Activated CD8-positive, alpha-beta memory T cell treated with anti-CD3 and anti-CD28 coated beads, Interleukin-2, amount 10 ng/mL, durations not matched to agents 7 days and 5 days (primary cell): ENCODE results near the gene DIO3. TPM values are rescaled to one million over a fixed set of nuclear protein-coding genes. Genes with fewer than 3 reads are reported as not detected.

Experiments
- ATAC-seq: fragments of 150-1000 bp; cut with Tn5 transposase; one replicate; pipeline ENCODE4 v1.10.0; 2021; ENCODE audit warnings: moderate library complexity
- CTCF ChIA-PET: fragments of 350-600 bp; sonication (Branson Sonifier 250); formaldehyde crosslinking; loops from one replicate; lab custom pipeline; 2021; ENCODE audit warnings: antibody characterized with exemption; lab: Charles Lee
- DNase-seq: peaks from one replicate; pipeline ENCODE4 v3.0.0-alpha.2; 2020
- H3K27ac Mint-ChIP-seq: one replicate; pipeline ENCODE4 v1.8.0; 2021; ENCODE audit warnings: mild to moderate bottlenecking, mixed read lengths
- H3K27me3 Mint-ChIP-seq: one replicate; pipeline ENCODE4 v1.8.0; 2021; ENCODE audit warnings: mixed read lengths
- H3K36me3 Mint-ChIP-seq: one replicate; pipeline ENCODE4 v1.8.0; 2021; ENCODE audit warnings: mild to moderate bottlenecking, mixed read lengths
- H3K4me1 Mint-ChIP-seq: one replicate; pipeline ENCODE4 v1.8.0; 2021; ENCODE audit warnings: mixed read lengths
- H3K4me3 Mint-ChIP-seq: one replicate; pipeline ENCODE4 v1.8.0; 2021; ENCODE audit warnings: mild to moderate bottlenecking, moderate library complexity, mixed read lengths
- H3K9me3 Mint-ChIP-seq: one replicate; pipeline ENCODE4 v1.8.0; 2022; ENCODE audit warnings: low read depth, mixed read lengths
- total RNA-seq, 2 experiments: library from RNA; stranded (reverse); gene quantifications; one replicate each; pipeline ENCODE4 v1.2.3, GENCODE V29; 2021

Gene DIO3
- total RNA-seq, 2 experiments from 2014 or later = not detected

GRCh38 chr14:101585211-101585610 lies 23.9 kb downstream of the DIO3 start:
- no peaks in the 10 kb centered on the region for H3K4me1 Mint-ChIP-seq
- no peak overlapping the region for H3K27ac Mint-ChIP-seq
- peaks cover 3% of the 10 kb centered on the region for H3K27me3 Mint-ChIP-seq
- H3K36me3 Mint-ChIP-seq = no peaks in the 10 kb centered on the region
- ATAC-seq = no peak
- no peaks in the 10 kb centered on the region for H3K9me3 Mint-ChIP-seq
- H3K4me3 Mint-ChIP-seq = no peak overlapping the region
- DNase-seq = no peak
- CTCF ChIA-PET = no interaction called here

- DNase-seq = no peak
- no peaks in the 10 kb centered on the region for H3K9me3 Mint-ChIP-seq
- no peaks in the 10 kb centered on the region for H3K27me3 Mint-ChIP-seq
- H3K27ac Mint-ChIP-seq = no peak overlapping the region
- H3K4me3 Mint-ChIP-seq = no peak overlapping the region
- CTCF ChIA-PET = no interaction called here
- H3K4me1 Mint-ChIP-seq = no peaks in the 10 kb centered on the region
- no peaks in the 10 kb centered on the region for H3K36me3 Mint-ChIP-seq
- no peak for ATAC-seq
Observed at GRCh38 chr14:101586531-101587430, 25.5 kb downstream of the DIO3 start.

GRCh38 chr14:101587441-101587911 lies 26.2 kb downstream of the DIO3 start:
- no peak overlapping the region for H3K4me3 Mint-ChIP-seq
- CTCF ChIA-PET = no interaction called here
- no peaks in the 10 kb centered on the region for H3K4me1 Mint-ChIP-seq
- no peak for ATAC-seq
- H3K36me3 Mint-ChIP-seq = no peaks in the 10 kb centered on the region
- no peaks in the 10 kb centered on the region for H3K9me3 Mint-ChIP-seq
- H3K27me3 Mint-ChIP-seq = no peaks in the 10 kb centered on the region
- no peak overlapping the region for H3K27ac Mint-ChIP-seq
- DNase-seq = no peak

GRCh38 chr14:101588286-101588975 lies 27.1 kb downstream of the DIO3 start:
- Mint-ChIP-seq H3K9me3 (no peaks in the 10 kb centered on the region), H3K27ac (no peak overlapping the region), H3K4me3 (no peak overlapping the region), H3K27me3 (no peaks in the 10 kb centered on the region), H3K4me1 (peaks cover 3% of the 10 kb centered on the region), H3K36me3 (no peaks in the 10 kb centered on the region)
- CTCF ChIA-PET = no interaction called here
- ATAC-seq (no peak), DNase-seq (no peak)

- no peaks in the 10 kb centered on the region for H3K9me3 Mint-ChIP-seq
- H3K4me3 Mint-ChIP-seq = no peak overlapping the region
- H3K27me3 Mint-ChIP-seq = no peaks in the 10 kb centered on the region
- H3K27ac Mint-ChIP-seq = no peak overlapping the region
- H3K4me1 Mint-ChIP-seq = peaks cover 7% of the 10 kb centered on the region
- H3K36me3 Mint-ChIP-seq = no peaks in the 10 kb centered on the region
- ATAC-seq = no peak
- CTCF ChIA-PET = no interaction called here
- no peak for DNase-seq
Observed at GRCh38 chr14:101588990-101589389, 27.7 kb downstream of the DIO3 start.

GRCh38 chr14:101589486-101590015 lies 28.3 kb downstream of the DIO3 start:
- Mint-ChIP-seq H3K27ac (no peak overlapping the region), H3K36me3 (peaks cover 4% of the 10 kb centered on the region), H3K4me3 (no peak overlapping the region), H3K9me3 (no peaks in the 10 kb centered on the region), H3K4me1 (peaks cover 11% of the 10 kb centered on the region), H3K27me3 (no peaks in the 10 kb centered on the region)
- no peak for DNase-seq
- no peak for ATAC-seq
- CTCF ChIA-PET = no interaction called here

- peaks cover 12% of the 10 kb centered on the region for H3K4me1 Mint-ChIP-seq
- H3K9me3 Mint-ChIP-seq = no peaks in the 10 kb centered on the region
- peaks cover 5% of the 10 kb centered on the region for H3K36me3 Mint-ChIP-seq
- H3K27me3 Mint-ChIP-seq = no peaks in the 10 kb centered on the region
- no peak overlapping the region for H3K27ac Mint-ChIP-seq
- CTCF ChIA-PET = no interaction called here
- H3K4me3 Mint-ChIP-seq = no peak overlapping the region
- peak; percentile 34 for DNase-seq
- ATAC-seq = no peak
Observed at GRCh38 chr14:101590062-101590461, 28.8 kb downstream of the DIO3 start.

GRCh38 chr14:101590616-101591015 lies 29.3 kb downstream of the DIO3 start:
- Mint-ChIP-seq H3K9me3 (no peaks in the 10 kb centered on the region), H3K27ac (no peak overlapping the region), H3K36me3 (peaks cover 6% of the 10 kb centered on the region), H3K4me1 (peaks cover 16% of the 10 kb centered on the region), H3K27me3 (no peaks in the 10 kb centered on the region), H3K4me3 (no peak overlapping the region)
- ATAC-seq (peak; percentile 9), DNase-seq (no peak)
- CTCF ChIA-PET = no interaction called here

GRCh38 chr14:101591121-101591520 lies 29.8 kb downstream of the DIO3 start:
- CTCF ChIA-PET = no interaction called here
- H3K27me3 Mint-ChIP-seq = no peaks in the 10 kb centered on the region
- DNase-seq (peak; percentile 33), ATAC-seq (no peak)
- H3K4me1 Mint-ChIP-seq = peaks cover 21% of the 10 kb centered on the region
- H3K4me3 Mint-ChIP-seq = no peak overlapping the region
- H3K27ac Mint-ChIP-seq = no peak overlapping the region
- peaks cover 7% of the 10 kb centered on the region for H3K36me3 Mint-ChIP-seq
- H3K9me3 Mint-ChIP-seq = no peaks in the 10 kb centered on the region

- CTCF ChIA-PET = no interaction called here
- no peak for ATAC-seq
- Mint-ChIP-seq H3K9me3 (no peaks in the 10 kb centered on the region), H3K27me3 (no peaks in the 10 kb centered on the region), H3K36me3 (peaks cover 9% of the 10 kb centered on the region), H3K4me3 (no peak overlapping the region), H3K4me1 (peaks cover 26% of the 10 kb centered on the region), H3K27ac (no peak overlapping the region)
- DNase-seq = no peak
Observed at GRCh38 chr14:101591582-101591981, 30.3 kb downstream of the DIO3 start.

GRCh38 chr14:101593411-101594238 lies 32.3 kb downstream of the DIO3 start:
- Mint-ChIP-seq H3K4me3 (no peak overlapping the region), H3K9me3 (peaks cover 6% of the 10 kb centered on the region), H3K36me3 (peaks cover 20% of the 10 kb centered on the region), H3K4me1 (peaks cover 41% of the 10 kb centered on the region), H3K27me3 (no peaks in the 10 kb centered on the region), H3K27ac (no peak overlapping the region)
- DNase-seq (peak; percentile 37), ATAC-seq (no peak)
- CTCF ChIA-PET = no interaction called here

GRCh38 chr14:101594511-101595148 lies 33.3 kb downstream of the DIO3 start:
- H3K36me3 Mint-ChIP-seq = peaks cover 20% of the 10 kb centered on the region
- CTCF ChIA-PET = no interaction called here
- peaks cover 6% of the 10 kb centered on the region for H3K9me3 Mint-ChIP-seq
- peaks cover 41% of the 10 kb centered on the region for H3K4me1 Mint-ChIP-seq
- H3K27ac Mint-ChIP-seq = no peak overlapping the region
- peak; percentile 37 for DNase-seq
- no peaks in the 10 kb centered on the region for H3K27me3 Mint-ChIP-seq
- no peak overlapping the region for H3K4me3 Mint-ChIP-seq
- ATAC-seq = no peak

GRCh38 chr14:101595349-101595748 lies 34.1 kb downstream of the DIO3 start:
- ATAC-seq = no peak
- H3K9me3 Mint-ChIP-seq = peaks cover 6% of the 10 kb centered on the region
- CTCF ChIA-PET = no interaction called here
- no peak overlapping the region for H3K4me3 Mint-ChIP-seq
- DNase-seq = peak; percentile 40
- no peaks in the 10 kb centered on the region for H3K27me3 Mint-ChIP-seq
- H3K4me1 Mint-ChIP-seq = peaks cover 41% of the 10 kb centered on the region
- peaks cover 20% of the 10 kb centered on the region for H3K36me3 Mint-ChIP-seq
- H3K27ac Mint-ChIP-seq = peak overlapping the region; percentile 75
